ENCODE data around the gene USP40.

Gene USP40

DNA sequence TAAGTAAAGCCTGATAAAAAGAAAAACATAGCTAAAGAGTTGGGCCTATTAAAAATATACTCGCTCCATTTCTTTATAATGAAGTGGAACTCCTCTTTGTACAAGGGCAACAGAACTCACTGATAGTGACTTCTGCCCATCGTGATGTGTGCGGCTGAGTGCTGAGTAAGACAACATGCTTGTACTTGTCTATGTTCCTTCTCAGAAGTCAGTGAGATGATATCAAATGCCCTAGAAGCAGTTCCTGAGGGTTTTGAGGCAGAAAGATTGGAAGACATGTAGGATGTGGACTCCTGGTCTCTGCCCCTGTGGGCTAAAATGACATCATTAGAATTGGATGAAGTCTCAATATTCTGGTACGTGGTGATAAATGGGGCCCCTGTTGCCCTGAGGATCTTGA lies 73.8 kb downstream of the USP40 start:
- DNase-seq: no peak

GRCh38 chr2:233492078-233492477 lies 74.5 kb downstream of the USP40 start:
- no peak for DNase-seq

GRCh38 chr2:233491326-233491725 lies 75.3 kb downstream of the USP40 start:
- DNase-seq: no peak

DNA sequence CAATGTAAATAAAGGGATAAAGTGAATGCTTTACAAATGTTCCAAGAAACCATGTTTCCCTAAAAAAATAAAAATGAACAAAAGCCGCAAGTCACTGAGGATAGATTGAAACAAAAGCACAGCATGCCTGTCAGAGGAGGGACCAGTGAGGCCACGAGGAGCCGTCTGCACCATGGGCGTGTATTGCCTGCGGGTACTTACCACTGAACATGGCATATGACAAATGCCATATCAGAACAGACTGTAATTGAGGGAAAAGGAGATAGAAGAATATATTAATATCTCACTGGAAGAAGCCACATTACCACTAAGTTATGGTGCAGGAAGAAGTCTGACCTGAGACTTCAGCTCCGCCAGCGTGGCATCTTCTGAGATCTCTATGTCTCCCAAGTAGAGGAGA lies 75.8 kb downstream of the USP40 start:
- DNase-seq: no peak

DNA sequence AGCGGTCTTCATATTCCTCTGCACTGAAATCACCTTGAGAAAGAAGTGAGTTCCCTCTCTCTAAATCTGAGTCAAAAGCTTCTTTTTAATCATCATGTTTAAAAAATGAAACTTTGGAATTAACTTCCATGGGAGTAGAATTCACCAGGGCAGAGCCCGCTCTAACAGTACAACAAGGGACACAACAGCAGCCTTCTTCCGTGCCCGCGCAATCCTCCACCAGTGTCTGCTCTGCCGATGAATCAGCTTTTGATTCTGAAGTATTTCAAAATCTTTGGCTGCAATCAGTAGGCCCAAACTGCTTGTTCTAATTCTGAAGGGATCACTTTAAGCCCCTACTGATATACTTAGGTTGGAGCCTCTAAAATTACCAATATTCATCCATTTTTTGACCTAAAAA lies 76.9 kb downstream of the USP40 start:
- no peak for DNase-seq

DNA sequence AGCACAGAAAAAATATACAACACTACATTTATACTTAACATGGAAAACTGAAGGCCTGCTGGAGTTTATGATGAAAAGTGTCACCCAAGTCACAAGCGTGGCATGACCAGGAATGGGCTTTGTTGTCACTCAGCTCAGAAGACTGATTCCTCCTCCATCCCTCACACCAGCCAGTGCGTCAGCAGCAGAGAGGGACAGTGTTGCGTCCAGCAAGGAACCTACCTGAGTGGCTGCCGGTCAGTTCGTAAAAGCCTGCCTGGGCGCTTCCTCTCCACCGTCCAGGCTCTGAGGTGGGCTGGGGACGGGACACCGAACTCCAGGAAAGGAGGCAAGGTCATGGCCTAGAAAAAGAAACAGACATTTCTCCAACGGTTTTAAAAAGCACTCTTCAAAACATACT lies 77.4 kb downstream of the USP40 start:
- DNase-seq: no peak

GRCh38 chr2:233487748-233488345 lies 78.7 kb downstream of the USP40 start:
- no peak for DNase-seq

GRCh38 chr2:233486778-233487552 lies 79.6 kb downstream of the USP40 start:
- DNase-seq: no peak

GRCh38 chr2:233486357-233486756 lies 80.2 kb downstream of the USP40 start:
- DNase-seq: no peak

DNA sequence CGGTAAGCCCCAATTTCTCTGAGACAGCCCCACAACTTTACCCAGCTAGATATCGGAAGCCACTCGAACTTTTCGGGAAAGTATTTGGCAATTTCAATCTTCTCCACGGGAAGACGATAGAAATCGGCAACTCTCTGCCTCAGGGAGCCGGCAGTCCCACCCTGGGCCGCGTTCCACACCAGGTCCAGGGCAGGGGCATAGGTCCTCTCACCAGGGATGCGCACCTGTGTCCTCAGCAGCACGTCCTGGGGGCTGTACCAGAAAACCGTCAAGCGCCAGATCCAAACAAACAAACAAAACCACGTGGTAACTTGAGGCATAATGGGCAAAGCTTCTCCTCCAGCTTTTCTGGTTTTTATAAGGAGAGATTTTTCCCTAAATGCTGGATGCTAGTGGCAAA lies 80.9 kb downstream of the USP40 start:
- no peak for DNase-seq

DNA sequence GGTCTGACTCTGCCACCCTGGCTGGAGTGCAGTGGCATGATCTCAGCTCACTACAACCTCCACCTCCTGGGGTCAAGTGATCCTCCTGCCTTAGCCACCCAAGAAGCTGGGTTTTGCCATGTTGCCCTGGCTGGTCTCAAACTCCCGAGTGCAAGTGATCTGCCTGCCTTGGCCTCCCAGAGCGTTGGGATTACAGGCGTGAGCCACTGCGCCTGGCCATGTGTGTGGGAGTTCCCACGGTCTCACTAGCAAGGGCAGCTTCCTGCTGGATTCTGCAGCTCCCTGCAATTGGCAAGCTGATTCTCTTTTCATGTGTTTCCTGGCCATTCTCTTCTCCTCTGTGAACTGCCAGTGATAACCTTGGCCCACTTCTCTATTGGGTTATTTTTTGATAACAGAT lies 84.0 kb downstream of the USP40 start:
- no peak for DNase-seq

DNA sequence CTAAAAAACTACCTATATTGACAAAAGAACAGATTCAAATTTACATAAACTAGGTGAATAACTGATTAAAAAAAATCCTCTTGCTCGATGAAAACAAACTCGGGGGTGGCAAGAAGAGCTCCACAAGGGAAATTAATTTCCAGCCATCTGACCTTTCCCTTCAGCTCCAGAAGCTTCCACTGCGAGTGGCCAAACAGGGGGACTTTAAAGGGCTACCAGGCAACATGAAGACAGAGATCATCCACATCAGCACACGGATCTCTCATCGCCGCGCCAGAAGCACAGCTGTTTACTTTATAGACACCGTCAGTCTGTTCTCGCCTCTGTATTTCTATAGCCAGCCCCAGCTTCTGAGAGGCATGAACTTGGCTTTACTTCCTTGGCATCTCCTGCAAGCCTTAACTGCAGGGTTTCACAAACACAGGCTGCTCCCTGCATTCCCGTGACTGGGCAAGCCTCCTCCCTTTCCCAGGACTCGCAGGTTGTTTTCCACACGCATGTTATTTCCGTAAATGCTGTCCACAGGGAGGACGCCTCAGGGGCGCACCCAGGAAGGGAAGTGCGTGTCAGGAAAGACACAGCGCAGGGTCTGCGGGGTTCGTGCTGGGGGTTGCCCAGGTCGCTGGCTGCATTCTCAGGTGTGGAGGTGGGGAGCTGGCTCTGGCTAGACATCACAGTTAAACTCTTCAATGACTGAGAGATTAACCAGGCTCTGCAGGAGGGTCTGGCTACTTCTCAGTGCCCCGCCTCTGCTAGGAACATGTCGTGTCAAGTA lies 85.0 kb downstream of the USP40 start:
- DNase-seq: no peak

- peak in 1 of 2 experiments; percentile 1 for DNase-seq
These were observed 85.9 kb downstream of the USP40 start for GRCh38 chr2:233480490-233481202.

GRCh38 chr2:233479616-233480489 lies 86.7 kb downstream of the USP40 start:
- DNase-seq: no peak

GRCh38 chr2:233477548-233478433 lies 88.8 kb downstream of the USP40 start:
- no peak for DNase-seq

- DNase-seq: no peak
These were observed 89.7 kb downstream of the USP40 start for GRCh38 chr2:233476651-233477547.

- no peak for DNase-seq
These were observed 90.5 kb downstream of the USP40 start for GRCh38 chr2:233476063-233476410.

DNA sequence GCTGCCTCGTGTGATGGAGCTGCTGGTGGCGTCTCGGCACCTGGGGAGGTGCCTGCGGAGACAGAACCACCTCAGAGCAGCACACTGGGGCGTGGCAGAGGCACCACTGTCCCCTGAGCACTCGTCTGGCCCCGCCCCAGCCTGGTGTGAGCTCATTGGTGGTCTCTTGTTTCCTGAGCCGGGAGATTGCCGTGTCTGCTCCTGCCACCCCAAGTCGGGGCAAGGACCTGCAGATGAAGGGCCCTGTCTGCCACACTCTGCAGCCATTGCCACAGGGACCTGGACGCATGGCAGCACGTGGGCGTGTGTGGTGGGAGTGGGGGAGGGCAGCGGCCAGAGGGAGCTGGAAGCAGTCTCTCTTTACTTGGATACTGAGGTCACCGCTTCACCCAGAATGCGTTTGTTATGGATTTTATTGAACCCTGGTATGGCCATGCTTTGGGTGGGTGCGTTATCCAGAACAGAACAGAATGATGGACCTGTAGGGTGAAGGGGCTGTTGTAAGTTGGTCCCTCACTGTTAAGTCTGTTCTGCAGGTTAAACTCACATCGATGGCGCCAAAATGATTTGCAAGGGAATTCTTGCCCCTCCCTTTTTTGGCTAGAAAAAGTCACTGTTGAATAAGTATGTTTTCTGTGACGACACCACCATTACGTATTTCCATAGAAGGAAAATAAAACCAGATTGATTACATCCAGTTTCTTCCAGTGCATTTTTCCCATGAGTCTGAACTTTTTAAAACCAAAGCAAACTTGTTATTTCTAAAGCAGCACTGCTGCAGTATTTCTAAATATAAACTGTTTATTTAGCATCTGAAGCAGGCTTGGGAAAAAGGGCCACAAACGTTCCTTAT lies 92.0 kb downstream of the USP40 start:
- DNase-seq: no peak

DNA sequence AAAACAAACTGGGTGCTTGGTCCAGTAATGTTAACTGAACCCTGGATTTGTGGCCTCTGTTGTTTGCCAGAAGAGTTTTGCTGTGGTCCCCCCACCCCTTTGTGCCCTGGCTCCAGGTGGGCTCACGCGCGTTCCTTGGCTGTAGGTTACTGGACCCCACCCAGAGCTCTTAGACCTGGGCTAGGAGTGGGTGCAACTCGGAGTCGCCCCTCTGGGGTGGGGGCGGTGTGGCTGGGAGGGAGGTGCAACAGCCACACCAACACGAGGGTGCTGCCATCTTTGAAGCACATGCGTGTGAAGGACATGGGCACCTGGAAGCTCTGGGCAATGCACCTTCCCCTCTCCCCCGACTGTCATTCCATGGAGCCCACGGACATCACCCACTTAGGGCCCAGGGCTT lies 92.7 kb downstream of the USP40 start:
- no peak for DNase-seq
